Stomach (tissue), 9 donors: ENCODE measurements around the gene GNAI1. TPM values are rescaled to one million over a fixed set of nuclear protein-coding genes. Genes with fewer than 3 reads are reported as not detected.

Source experiments
- DNase-seq, 2 donors: peaks; one replicate each; pipeline versions ENCODE4 v3.0.0 to v3.0.0-alpha.2; 2013 to 2019
- H3K27ac ChIP-seq, 5 donors: fragments of 200-600 bp in 4 of 5; sonication (generic) in 4 of 5; one replicate each; pipeline ENCODE4 v1.5.1; 2013 to 2019; ENCODE audit warnings: mild to moderate bottlenecking in 1 of 5, moderate library complexity in 1 of 5
- H3K27me3 ChIP-seq, 3 donors: fragments of 200-600 bp; sonication (generic); one replicate each; pipeline ENCODE4 v1.5.1; 2017 to 2019; ENCODE audit warnings: mixed run types in 1 of 3
- H3K36me3 ChIP-seq, 4 donors: fragments of 200-600 bp; sonication (generic); 1 replicate in 3 of 4; 2 replicates in 1 of 4; pipeline ENCODE4 v1.5.1; 2016 to 2019
- H3K4me1 ChIP-seq, 4 donors: fragments of 200-600 bp; sonication (generic); one replicate each; pipeline ENCODE4 v1.5.1; 2016 to 2019
- H3K4me3 ChIP-seq, 4 donors: fragments of 200-600 bp; sonication (generic) in 3 of 4; one replicate each; pipeline ENCODE4 v1.5.1; 2016 to 2019; ENCODE audit warnings: mild to moderate bottlenecking in 1 of 4
- H3K9me3 ChIP-seq, 4 donors: fragments of 200-600 bp; sonication (generic); one replicate each; pipeline ENCODE4 v1.5.1; 2016 to 2019
- CTCF ChIP-seq, 7 experiments: fragments of 450-650 bp in 4 of 7; fragments of 200-600 bp in 3 of 7; sonication (generic) in 3 of 7; IDR thresholded peaks; one replicate each; pipeline ENCODE4 v1.5.1; 2016 to 2019; ENCODE audit warnings: antibody characterized with exemption in 7 of 7, control low read depth in 2 of 7, mild to moderate bottlenecking in 1 of 7
- EP300 ChIP-seq: sonication (generic); formaldehyde crosslinking; IDR thresholded peaks from one replicate; pipeline ENCODE4 v1.6.1; 2017; ENCODE audit warnings: antibody characterized with exemption
- POLR2A ChIP-seq, 4 donors: fragments of 450-650 bp; IDR thresholded peaks; one replicate each; pipeline ENCODE4 v1.6.1; 2016; ENCODE audit warnings: antibody characterized with exemption in 4 of 4, control low read depth in 2 of 4, mild to moderate bottlenecking in 1 of 4, moderate library complexity in 1 of 4
- POLR2AphosphoS5 ChIP-seq, 3 donors: sonication (generic); formaldehyde crosslinking; IDR thresholded peaks; one replicate each; pipeline ENCODE4 v1.6.1; 2016; ENCODE audit warnings: antibody characterized with exemption in 3 of 3
- whole genome bisulfite sequencing, 5 donors: extraction: QIAGEN DNeasy Blood & Tissue Kit in 3 of 5; methylation state at CpG; one replicate each; pipeline versions ENCODE4 v1.1.5 to v1.1.7; 2013 to 2018; 5-methylcytosine and 5-hydroxymethylcytosine counted together
- intact Hi-C: fragments of 100-400 bp; cut with DNase I; formaldehyde crosslinking; loops from one replicate; pipeline ENCODE4 v1.15.1; 2023; ENCODE audit warnings: low total_unique reads
- polyA plus RNA-seq, 3 donors: library from polyadenylated mRNA; stranded (reverse); fragments of 200-250 nt; gene quantifications; one replicate each; pipeline ENCODE4 v1.2.3, GENCODE V29; 2013
- total RNA-seq, 5 donors: library from RNA; depleted of rRNA; stranded (reverse); fragments of >200 nt; gene quantifications; one replicate each; pipeline versions ENCODE4 v1.1.0 to v1.2.3, GENCODE V29; 2014 to 2016
- donor health status: healthy with polysubstance abuse.
- donor health status: Bipolar disorder and iron deficiency.
- donor health status: healthy.

The GNAI1 gene
- total and polyA plus RNA-seq, 8 donors, result 2.6 to 62.4 (median 27.5) TPM

DNA sequence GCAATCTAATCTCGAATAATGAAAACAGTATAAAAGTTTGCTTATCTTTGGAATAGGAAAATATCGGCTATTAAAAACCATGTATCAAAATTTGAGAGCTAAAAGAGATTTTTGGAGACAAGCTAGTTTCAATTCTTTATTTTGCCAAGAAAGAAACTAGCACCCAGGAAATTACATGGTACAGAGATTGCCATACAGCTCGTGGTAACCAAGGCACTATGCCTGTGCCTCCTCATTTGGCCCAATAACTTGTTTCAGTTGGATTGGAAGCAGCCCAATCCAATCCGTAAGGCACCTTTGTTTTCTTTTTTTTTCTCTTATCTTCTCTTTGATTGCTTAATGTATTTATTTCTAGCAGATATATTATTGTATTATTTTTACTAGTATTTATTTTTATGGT lies 55.0 kb downstream of the GNAI1 start:
- H3K36me3 ChIP-seq, result peaks cover 0 to 7% (median 0%) of the 10 kb centered on the region in 4 donors
- WGBS, 5 donors, result 16 to 47% (median 23%) methylated on average over 4 of the region's 4 CpGs
- no peak overlapping the region for H3K27ac ChIP-seq
- peaks cover 5 to 45% (median 26%) of the 10 kb centered on the region in 4 donors for H3K4me1 ChIP-seq
- intact Hi-C loops, result no loop called here
- no peaks in the 10 kb centered on the region for H3K9me3 ChIP-seq
- DNase-seq, result no peak
- no peaks in the 10 kb centered on the region for H3K27me3 ChIP-seq
- TF ChIP-seq EP300, result no peak
- no peak overlapping the region for H3K4me3 ChIP-seq

- peaks cover 0 to 13% (median 11%) of the 10 kb centered on the region in 4 donors for H3K36me3 ChIP-seq
- peaks cover 0 to 3% (median 0%) of the 10 kb centered on the region in 4 donors for H3K4me1 ChIP-seq
- WGBS, 5 donors, result 85 to 98% (median 89%) methylated on average over 2 of the region's 2 CpGs
- no peak for DNase-seq
- H3K4me3 ChIP-seq, result no peak overlapping the region
- TF ChIP-seq CTCF (IDR thresholded peaks at IDR 0.05), result no peak
- TF ChIP-seq EP300, result no peak
- H3K27me3 ChIP-seq, result no peaks in the 10 kb centered on the region
- H3K9me3 ChIP-seq, result no peaks in the 10 kb centered on the region
- H3K27ac ChIP-seq, result no peak overlapping the region
- intact Hi-C loops, result no loop called here
These were observed 63.0 kb downstream of the GNAI1 start for GRCh38 chr7:80197627-80198026.

- Histone ChIP-seq H3K27me3 (no peaks in the 10 kb centered on the region), H3K27ac (no peak overlapping the region), H3K4me3 (no peak overlapping the region), H3K9me3 (no peaks in the 10 kb centered on the region), H3K36me3 (peaks cover 0 to 14% (median 14%) of the 10 kb centered on the region in 4 donors), H3K4me1 (peaks cover 0 to 3% (median 0%) of the 10 kb centered on the region in 4 donors)
- intact Hi-C loops, result no loop called here
- no peak for TF ChIP-seq POLR2AphosphoS5 (IDR thresholded peaks at IDR 0.05)
- no peak for TF ChIP-seq POLR2A (IDR thresholded peaks at IDR 0.05)
- TF ChIP-seq EP300, result no peak
- no peak for TF ChIP-seq CTCF (IDR thresholded peaks at IDR 0.05)
- 83 to 87% (median 86%) methylated on average over 5 of the region's 5 CpGs for WGBS, 5 donors
- DNase-seq, result no peak
These were observed 64.4 kb downstream of the GNAI1 start for GRCh38 chr7:80199051-80199450.

GRCh38 chr7:80204454-80204853 lies 69.8 kb downstream of the GNAI1 start:
- intact Hi-C loops, result no loop called here
- no peak overlapping the region for H3K27ac ChIP-seq
- DNase-seq, result no peak
- no peak overlapping the region for H3K4me3 ChIP-seq
- H3K36me3 ChIP-seq, result peaks cover 0 to 19% (median 19%) of the 10 kb centered on the region in 4 donors
- no peak for TF ChIP-seq POLR2A (IDR thresholded peaks at IDR 0.05)
- TF ChIP-seq POLR2AphosphoS5 (IDR thresholded peaks at IDR 0.05), result no peak
- TF ChIP-seq EP300, result no peak
- TF ChIP-seq CTCF (IDR thresholded peaks at IDR 0.05), result no peak
- H3K9me3 ChIP-seq, result no peaks in the 10 kb centered on the region
- no peaks in the 10 kb centered on the region for H3K27me3 ChIP-seq
- WGBS, 5 donors, result 43 to 57% (median 53%) methylated on average over 3 of the region's 3 CpGs
- H3K4me1 ChIP-seq, result peaks cover 0 to 27% (median 13%) of the 10 kb centered on the region in 4 donors

DNA sequence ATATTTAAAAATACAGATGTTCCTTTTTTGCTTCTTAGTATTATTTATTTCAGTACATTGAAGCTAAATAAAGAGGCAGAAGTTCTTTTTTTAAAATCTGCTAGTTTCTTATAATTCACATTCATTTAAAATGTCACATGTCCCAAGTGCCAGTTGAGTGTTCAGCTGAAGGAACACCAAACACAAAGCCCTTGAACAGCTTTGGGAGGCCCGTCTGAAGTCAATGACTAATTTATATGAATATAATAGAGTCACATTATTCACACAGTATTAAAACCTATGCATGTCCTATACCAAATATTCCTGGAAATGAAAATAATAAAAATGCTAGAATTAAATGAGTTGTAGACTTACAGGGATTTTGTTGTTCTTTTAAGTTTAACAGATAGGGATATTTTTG lies 70.3 kb downstream of the GNAI1 start:
- 24 to 64% (median 39%) methylated on average over 1 of the region's 1 CpG for WGBS, 5 donors
- no peaks in the 10 kb centered on the region for H3K27me3 ChIP-seq
- DNase-seq, result no peak
- no peaks in the 10 kb centered on the region for H3K9me3 ChIP-seq
- H3K4me3 ChIP-seq, result no peak overlapping the region
- H3K4me1 ChIP-seq, result peaks cover 0 to 31% (median 15%) of the 10 kb centered on the region in 4 donors
- TF ChIP-seq POLR2AphosphoS5 (IDR thresholded peaks at IDR 0.05) (no peak), EP300 (no peak), CTCF (IDR thresholded peaks at IDR 0.05) (no peak), POLR2A (IDR thresholded peaks at IDR 0.05) (no peak)
- H3K27ac ChIP-seq, result no peak overlapping the region
- peaks cover 0 to 19% (median 16%) of the 10 kb centered on the region in 4 donors for H3K36me3 ChIP-seq
- intact Hi-C loops, result no loop called here
